Left ventricle myocardium inferior (tissue), 1 donor: ENCODE results near the gene ZDHHC14. TPM values are rescaled to one million over a fixed set of nuclear protein-coding genes. Genes with fewer than 3 reads are reported as not detected.
A peak's percentile ranks its signal among the peaks of the same experiment; 100 is the strongest.
"Not testable (repeated sequence)": the region's sequence is repeated elsewhere in the genome, so short reads cannot be mapped to it uniquely, and the experiment has no call there.

Source experiments
- DNase-seq: peaks from one replicate; pipeline ENCODE4 v3.0.0-alpha.2; 2020
- H3K27ac ChIP-seq: fragments of 200-600 bp; replicated peaks from 2 replicates; pipeline ENCODE4 v1.8.0; 2021
- H3K27me3 ChIP-seq: fragments of 200-600 bp; 2 replicates; pipeline ENCODE4 v1.8.0; 2021; ENCODE audit warnings: low read depth
- H3K36me3 ChIP-seq: fragments of 200-600 bp; 2 replicates; pipeline ENCODE4 v1.8.0; 2021
- H3K4me1 ChIP-seq: fragments of 200-600 bp; 2 replicates; pipeline ENCODE4 v1.8.0; 2021
- H3K4me3 ChIP-seq: fragments of 200-600 bp; 2 replicates; pipeline ENCODE4 v1.8.0; 2021; ENCODE audit warnings: mild to moderate bottlenecking, moderate library complexity
- H3K9me3 ChIP-seq: fragments of 200-600 bp; replicated peaks from 2 replicates; pipeline ENCODE4 v1.8.0; 2021
- CTCF ChIP-seq: fragments of 200-600 bp; IDR thresholded peaks from 2 replicates; pipeline ENCODE4 v1.8.0; 2021; ENCODE audit warnings: antibody characterized with exemption, mild to moderate bottlenecking, borderline replicate concordance
- intact Hi-C: fragments of 100-400 bp; cut with micrococcal nuclease; formaldehyde crosslinking; loops from one replicate; pipeline ENCODE4 v1.11.0; 2022
- total RNA-seq: library from RNA; stranded (reverse); fragmentation: NEBNext Ultra II Directional; extraction: Animal tissue kit (Norgen Biotek cat#: 25700); gene quantifications from one replicate; pipeline ENCODE4 v1.2.1, GENCODE V29; 2021
- donor health status: DM: no; HTN: yes; CAD: no; lungs with severe emphysema.

ZDHHC14 gene
- total RNA-seq, 1 donor from 2014 or later = 10.0 TPM

GRCh38 chr6:157695301-157696040 is 314.5 kb downstream of the ZDHHC14 start:
- DNase-seq = no peak

GRCh38 chr6:157699777-157700636 is 319.0 kb downstream of the ZDHHC14 start:
- Histone ChIP-seq H3K9me3 (peaks cover 13% of the 10 kb centered on the region), H3K4me1 (peaks cover 3% of the 10 kb centered on the region), H3K27me3 (no peaks in the 10 kb centered on the region), H3K27ac (no peak overlapping the region), H3K4me3 (no peak overlapping the region), H3K36me3 (no peaks in the 10 kb centered on the region)
- intact Hi-C loops = no loop called here
- no peak for DNase-seq
- no peak for TF ChIP-seq CTCF

More at GRCh38 chr6:157695301-157696040, 314.5 kb downstream of the ZDHHC14 start:
- H3K27me3 ChIP-seq = no peaks in the 10 kb centered on the region
- H3K27ac ChIP-seq = no peak overlapping the region
- intact Hi-C loops = no loop called here
- TF ChIP-seq CTCF = no peak
- no peaks in the 10 kb centered on the region for H3K36me3 ChIP-seq
- H3K4me1 ChIP-seq = peaks cover 25% of the 10 kb centered on the region
- no peak overlapping the region for H3K4me3 ChIP-seq
- H3K9me3 ChIP-seq = peaks cover 13% of the 10 kb centered on the region

DNA sequence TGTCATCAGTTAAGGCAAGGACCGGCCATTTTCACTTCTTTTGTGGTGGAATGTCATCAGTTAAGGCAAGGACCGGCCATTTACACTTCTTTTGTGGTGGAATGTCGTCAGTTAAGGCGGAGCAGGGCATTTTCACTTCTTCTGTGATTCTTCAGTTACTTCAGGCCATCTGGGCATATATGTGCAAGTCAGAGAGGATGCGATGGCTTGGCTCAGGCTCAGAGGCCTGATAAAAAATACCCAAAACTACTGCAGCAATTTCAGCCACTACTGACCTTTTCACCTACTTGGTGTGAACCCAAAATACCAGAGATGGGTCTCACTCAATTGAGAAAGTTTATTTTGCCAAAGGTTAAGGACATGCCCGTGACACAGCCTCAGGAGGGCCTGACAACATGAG is 325.4 kb downstream of the ZDHHC14 start:
- H3K27me3 ChIP-seq, intact Hi-C loops, H3K36me3 ChIP-seq, H3K4me3 ChIP-seq, H3K9me3 ChIP-seq, H3K4me1 ChIP-seq, DNase-seq: not testable (repeated sequence)
- H3K27ac ChIP-seq = peak overlapping the region; percentile 41

- Histone ChIP-seq H3K36me3 (no peaks in the 10 kb centered on the region), H3K4me1 (peaks cover 6% of the 10 kb centered on the region), H3K27me3 (no peaks in the 10 kb centered on the region), H3K27ac (peak overlapping the region; percentile 41), H3K9me3 (no peaks in the 10 kb centered on the region), H3K4me3 (no peak overlapping the region)
- intact Hi-C loops = no loop called here
- DNase-seq = no peak
- no peak for TF ChIP-seq CTCF
These were observed 325.9 kb downstream of the ZDHHC14 start for GRCh38 chr6:157706883-157707282.

DNA sequence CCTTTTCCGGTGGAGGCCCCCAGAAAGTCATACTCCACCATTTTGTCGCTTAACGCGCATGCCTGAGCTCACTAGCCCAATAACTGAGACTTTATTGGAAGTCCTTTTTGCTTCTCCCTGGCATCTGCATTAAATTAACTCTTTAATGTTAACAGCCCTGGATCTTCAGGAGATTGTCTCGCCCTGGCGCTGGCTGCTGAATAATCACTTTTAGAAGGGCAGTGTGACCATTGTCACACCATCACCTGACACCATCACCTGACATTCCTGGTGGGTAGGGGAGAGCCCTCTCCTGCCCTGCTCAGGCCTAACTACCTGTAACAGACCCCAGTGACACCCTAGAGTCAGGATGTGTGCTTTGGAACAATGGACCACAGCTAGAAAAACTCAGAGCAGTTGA is 326.6 kb downstream of the ZDHHC14 start:
- intact Hi-C loops = no loop called here
- no peaks in the 10 kb centered on the region for H3K27me3 ChIP-seq
- no peak for DNase-seq
- no peaks in the 10 kb centered on the region for H3K9me3 ChIP-seq
- no peak overlapping the region for H3K27ac ChIP-seq
- no peak for TF ChIP-seq CTCF
- no peak overlapping the region for H3K4me3 ChIP-seq
- no peaks in the 10 kb centered on the region for H3K36me3 ChIP-seq
- peaks cover 6% of the 10 kb centered on the region for H3K4me1 ChIP-seq

DNA sequence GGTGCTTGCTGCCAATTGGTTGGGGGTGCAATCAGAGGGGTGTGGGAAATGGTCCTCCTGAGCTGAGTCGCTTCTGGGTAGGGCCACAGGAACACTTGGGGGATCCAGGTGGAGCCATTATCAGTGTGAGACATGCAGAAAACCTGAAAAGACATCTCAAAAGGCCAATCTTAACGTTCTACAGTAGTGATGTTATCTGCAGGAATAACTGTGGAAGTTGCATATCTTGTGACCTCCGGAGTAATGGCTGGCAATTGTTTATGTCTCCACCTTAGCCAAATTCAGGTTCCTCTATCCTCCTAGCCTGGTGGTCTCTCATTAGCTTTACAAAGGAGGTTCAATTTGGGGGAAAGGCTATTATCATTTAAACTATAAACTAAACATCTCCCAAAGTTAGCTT is 327.2 kb downstream of the ZDHHC14 start:
- no peak for DNase-seq
- no peaks in the 10 kb centered on the region for H3K9me3 ChIP-seq
- H3K36me3 ChIP-seq = no peaks in the 10 kb centered on the region
- peaks cover 6% of the 10 kb centered on the region for H3K4me1 ChIP-seq
- H3K27ac ChIP-seq = no peak overlapping the region
- no peak for TF ChIP-seq CTCF
- H3K27me3 ChIP-seq = no peaks in the 10 kb centered on the region
- intact Hi-C loops = no loop called here
- H3K4me3 ChIP-seq = no peak overlapping the region
